Caco-2 (cell line): ENCODE measurements around the gene ESPN. TPM values are rescaled to one million over a fixed set of nuclear protein-coding genes. Genes with fewer than 3 reads are reported as not detected.
A peak's percentile ranks its signal among the peaks of the same experiment; 100 is the strongest.

Source experiments
- BruUV-seq: library from RNA; stranded (reverse); fragments of 400-500 nt; replicated peaks from 2 replicates; lab custom pipeline; 2021; lab: Mats Ljungman, UMichigan
- CTCF ChIA-PET: fragments of 300-600 bp; sonication (Branson Sonifier 250); formaldehyde crosslinking; loops from one replicate; lab custom pipeline; 2022; ENCODE audit warnings: antibody characterized with exemption; lab: Charles Lee
- POLR2A ChIA-PET: fragments of 300-600 bp; sonication (Branson Sonifier 250); formaldehyde crosslinking; loops from one replicate; lab custom pipeline; 2022; ENCODE audit warnings: antibody characterized with exemption; lab: Charles Lee
- DNase-seq, 2 experiments: peaks; one replicate each; pipeline versions ENCODE4 v3.0.0 to v3.0.0-alpha.2; 2020 to 2022
- H3K27me3 ChIP-seq: replicated peaks from 2 replicates; pipeline ENCODE4 v1.6.0; 2011; ENCODE audit warnings: low read length; ENCODE audit not compliant: control insufficient read depth, insufficient read depth
- H3K36me3 ChIP-seq: 2 replicates; pipeline ENCODE4 v1.5.1; 2011; ENCODE audit warnings: low read length; ENCODE audit not compliant: control insufficient read depth, insufficient read depth
- H3K4me1 ChIP-seq: fragments of 250-450 bp; sonication (Bioruptor Pico); 2 replicates; pipeline ENCODE4 v1.5.1; 2020; ENCODE audit warnings: mild to moderate bottlenecking
- H3K4me3 ChIP-seq: 2 replicates; pipeline ENCODE4 v1.5.1; 2011; ENCODE audit warnings: low read depth, mild to moderate bottlenecking, control low read depth, low read length
- H3K9me3 ChIP-seq: fragments of 250-450 bp; sonication (Bioruptor Pico); 2 replicates; pipeline ENCODE4 v1.5.1; 2020; ENCODE audit warnings: mild to moderate bottlenecking, moderate library complexity
- H3K27ac Mint-ChIP-seq: one replicate; pipeline ENCODE4 v1.8.0; 2022; ENCODE audit warnings: mixed read lengths; ENCODE audit not compliant: unreplicated experiment
- H3K27me3 Mint-ChIP-seq: one replicate; pipeline ENCODE4 v1.8.0; 2022; ENCODE audit warnings: mixed read lengths; ENCODE audit not compliant: insufficient read depth, unreplicated experiment
- H3K36me3 Mint-ChIP-seq: one replicate; pipeline ENCODE4 v1.8.0; 2022; ENCODE audit warnings: mild to moderate bottlenecking, mixed read lengths; ENCODE audit not compliant: insufficient read depth, unreplicated experiment
- H3K4me1 Mint-ChIP-seq: one replicate; pipeline ENCODE4 v1.8.0; 2022; ENCODE audit warnings: low read depth, mixed read lengths; ENCODE audit not compliant: unreplicated experiment
- H3K4me3 Mint-ChIP-seq: one replicate; pipeline ENCODE4 v1.8.0; 2022; ENCODE audit warnings: mild to moderate bottlenecking, moderate library complexity, mixed read lengths; ENCODE audit not compliant: unreplicated experiment
- H3K9me3 Mint-ChIP-seq: one replicate; pipeline ENCODE4 v1.8.0; 2022; ENCODE audit warnings: mixed read lengths; ENCODE audit not compliant: unreplicated experiment
- intact Hi-C: fragments of 100-400 bp; cut with micrococcal nuclease; formaldehyde crosslinking; loops from one replicate; pipeline ENCODE4 v1.10.0; 2022; ENCODE audit not compliant: unreplicated experiment
- total RNA-seq: library from RNA; stranded (reverse); gene quantifications from 2 replicates; pipeline ENCODE4 v1.2.3, GENCODE V29; 2022
- TF ChIP-seq, protein P1 (sequence below), 2 experiments: fragments of 200-600 bp in 1 of 2; IDR thresholded peaks; 1 replicate in 1 of 2; 2 replicates in 1 of 2; pipeline versions ENCODE4 v1.5.1 to v1.8.0; 2011 to 2022; ENCODE audit warnings: antibody characterized with exemption in 1 of 2, control low read depth in 1 of 2, inconsistent platforms in 1 of 2, low read depth in 1 of 2, low read length in 1 of 2, mild to moderate bottlenecking in 1 of 2, moderate library complexity in 1 of 2; ENCODE audit not compliant: insufficient read depth in 1 of 2, severe bottlenecking in 1 of 2, unreplicated experiment in 1 of 2

ESPN gene
- total RNA-seq, 1 experiment from 2014 or later: 16.3 TPM

DNA sequence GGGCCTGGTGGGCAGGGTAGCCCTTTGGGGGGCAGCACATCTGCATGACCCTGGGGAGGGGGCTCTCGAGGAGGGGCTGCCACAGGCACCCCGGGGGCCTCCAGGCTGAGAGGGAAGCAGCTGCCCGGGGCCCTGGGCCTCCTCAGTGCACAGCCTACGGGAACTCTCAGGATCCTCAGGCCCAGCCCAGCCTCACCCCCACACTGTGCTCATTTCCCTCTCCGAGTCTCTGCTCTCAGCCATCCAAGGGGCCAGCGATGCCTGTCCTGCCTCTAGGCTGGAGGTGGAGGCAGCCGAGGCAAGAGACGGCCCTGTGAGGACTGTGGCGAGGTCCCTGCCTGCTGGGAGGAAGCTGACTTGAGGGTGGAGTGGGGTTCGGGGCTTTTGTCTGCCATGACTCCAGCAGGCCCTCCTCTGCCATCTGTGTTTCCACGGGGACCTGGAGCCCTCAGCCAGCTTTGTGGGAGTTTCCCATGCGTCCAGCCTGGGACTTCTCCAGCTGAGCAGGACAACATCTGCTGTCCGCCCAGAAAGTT lies 74.1 kb downstream of the ESPN start:
- H3K27me3 Mint-ChIP-seq: no peaks in the 10 kb centered on the region
- no peak for DNase-seq
- ChIA-PET CTCF (interaction anchor here (1.6 kb wide), 1 partner anchor 25 kb away, joined by 4 read pairs; no protein-coding TSS in a partner anchor), POLR2A (no interaction called here)
- TF ChIP-seq, protein P1, sequence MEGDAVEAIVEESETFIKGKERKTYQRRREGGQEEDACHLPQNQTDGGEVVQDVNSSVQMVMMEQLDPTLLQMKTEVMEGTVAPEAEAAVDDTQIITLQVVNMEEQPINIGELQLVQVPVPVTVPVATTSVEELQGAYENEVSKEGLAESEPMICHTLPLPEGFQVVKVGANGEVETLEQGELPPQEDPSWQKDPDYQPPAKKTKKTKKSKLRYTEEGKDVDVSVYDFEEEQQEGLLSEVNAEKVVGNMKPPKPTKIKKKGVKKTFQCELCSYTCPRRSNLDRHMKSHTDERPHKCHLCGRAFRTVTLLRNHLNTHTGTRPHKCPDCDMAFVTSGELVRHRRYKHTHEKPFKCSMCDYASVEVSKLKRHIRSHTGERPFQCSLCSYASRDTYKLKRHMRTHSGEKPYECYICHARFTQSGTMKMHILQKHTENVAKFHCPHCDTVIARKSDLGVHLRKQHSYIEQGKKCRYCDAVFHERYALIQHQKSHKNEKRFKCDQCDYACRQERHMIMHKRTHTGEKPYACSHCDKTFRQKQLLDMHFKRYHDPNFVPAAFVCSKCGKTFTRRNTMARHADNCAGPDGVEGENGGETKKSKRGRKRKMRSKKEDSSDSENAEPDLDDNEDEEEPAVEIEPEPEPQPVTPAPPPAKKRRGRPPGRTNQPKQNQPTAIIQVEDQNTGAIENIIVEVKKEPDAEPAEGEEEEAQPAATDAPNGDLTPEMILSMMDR (IDR thresholded peaks at IDR 0.05; ENCODE audit: insufficient read depth in 1 of 2, low read depth in 1 of 2, low read length in 1 of 2, severe bottlenecking in 1 of 2, unreplicated experiment in 1 of 2): no peak
- no peak overlapping the region for H3K27ac Mint-ChIP-seq
- no peak overlapping the region for H3K4me3 ChIP-seq
- no peaks in the 10 kb centered on the region for H3K36me3 ChIP-seq
- H3K9me3 ChIP-seq: no peaks in the 10 kb centered on the region
- no peaks in the 10 kb centered on the region for H3K4me1 Mint-ChIP-seq
- H3K4me1 ChIP-seq: peaks cover 6% of the 10 kb centered on the region; the same call in 1 of the 2 replicates
- peak overlapping the region; percentile 51 for H3K4me3 Mint-ChIP-seq
- intact Hi-C loops: loop anchor here (10.0 kb wide), 1 partner anchor 106 kb away; the partner anchor contains the start of gene KLHL21
- no TSS peak for BruUV-seq
- H3K9me3 Mint-ChIP-seq: no peaks in the 10 kb centered on the region
- no peaks in the 10 kb centered on the region for H3K27me3 ChIP-seq
- H3K36me3 Mint-ChIP-seq: no peaks in the 10 kb centered on the region

DNA sequence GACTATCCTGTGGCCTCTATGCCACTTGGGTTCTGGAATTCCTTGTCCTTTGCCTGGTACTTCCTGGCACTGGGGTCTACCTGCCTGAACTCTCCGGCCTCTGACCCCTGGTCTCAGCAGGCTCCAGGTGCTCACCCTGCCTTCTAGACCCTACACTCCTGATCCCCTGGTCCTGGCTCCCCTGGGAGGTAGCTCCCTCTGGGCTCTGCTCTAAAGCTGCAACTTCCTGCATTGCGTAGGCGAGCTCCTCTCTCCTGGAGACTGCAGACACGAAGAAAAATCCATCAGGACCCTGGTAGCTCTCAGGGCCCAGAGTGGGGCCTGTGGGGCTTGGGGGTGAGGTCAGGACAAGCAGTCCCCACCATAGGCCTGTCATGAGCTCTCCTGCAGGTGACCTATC lies 74.7 kb downstream of the ESPN start:
- intact Hi-C loops: loop anchor here (10.0 kb wide), 1 partner anchor 106 kb away; the partner anchor contains the start of gene KLHL21
- ChIA-PET CTCF (interaction anchor here (1.6 kb wide), 1 partner anchor 24 kb away, joined by 4 read pairs; no protein-coding TSS in a partner anchor), POLR2A (no interaction called here)
- H3K4me1 ChIP-seq: peaks cover 6% of the 10 kb centered on the region; the same call in 1 of the 2 replicates
- DNase-seq: no peak
- H3K36me3 ChIP-seq: no peaks in the 10 kb centered on the region
- Mint-ChIP-seq H3K27ac (no peak overlapping the region), H3K4me1 (no peaks in the 10 kb centered on the region), H3K27me3 (no peaks in the 10 kb centered on the region), H3K4me3 (peak overlapping the region; percentile 51), H3K36me3 (no peaks in the 10 kb centered on the region), H3K9me3 (no peaks in the 10 kb centered on the region)
- no peaks in the 10 kb centered on the region for H3K27me3 ChIP-seq
- no peak overlapping the region for H3K4me3 ChIP-seq
- H3K9me3 ChIP-seq: no peaks in the 10 kb centered on the region
- TF ChIP-seq, protein P1 (IDR thresholded peaks at IDR 0.05; ENCODE audit: insufficient read depth in 1 of 2, low read depth in 1 of 2, low read length in 1 of 2, severe bottlenecking in 1 of 2, unreplicated experiment in 1 of 2): no peak
- no TSS peak for BruUV-seq

DNA sequence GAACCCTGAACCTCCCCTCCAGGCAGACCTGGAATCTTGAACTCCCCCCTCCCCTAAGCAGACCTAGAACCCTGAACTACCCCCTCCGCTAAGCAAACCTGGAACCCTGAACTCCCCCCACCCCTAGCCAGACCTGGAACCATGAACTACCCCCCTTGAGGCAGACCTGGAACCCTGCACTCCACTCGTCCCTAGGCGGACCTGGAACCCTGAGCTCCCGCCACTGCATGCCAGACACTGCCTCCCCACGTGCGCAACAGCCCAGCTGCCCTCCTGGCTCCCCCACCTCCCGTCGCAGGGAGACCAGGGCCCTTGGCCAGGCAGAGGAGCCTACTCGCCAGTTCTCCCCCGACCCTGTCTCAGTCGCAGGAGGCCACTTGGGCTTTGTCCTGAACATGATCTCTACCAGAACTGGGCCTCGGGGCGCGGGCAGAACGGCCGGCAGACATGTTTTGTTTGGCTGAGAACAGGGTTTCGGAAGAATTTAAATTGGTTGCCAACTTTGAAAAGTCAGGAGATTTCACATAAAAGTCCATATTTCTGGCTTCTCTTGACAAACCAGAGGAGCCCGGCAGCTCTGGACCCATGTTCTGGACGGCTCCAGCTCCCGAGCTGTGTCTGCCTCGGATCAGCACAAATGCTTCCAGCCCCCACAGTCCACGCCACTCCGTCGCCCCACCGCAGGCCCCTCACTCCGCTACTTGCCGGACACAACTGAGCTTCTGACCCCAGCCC lies 76.1 kb downstream of the ESPN start:
- no TSS peak for BruUV-seq
- Histone ChIP-seq H3K4me3 (no peak overlapping the region), H3K9me3 (no peaks in the 10 kb centered on the region), H3K27me3 (no peaks in the 10 kb centered on the region), H3K4me1 (peaks cover 6% of the 10 kb centered on the region; the same call in 1 of the 2 replicates), H3K36me3 (no peaks in the 10 kb centered on the region)
- intact Hi-C loops: no loop called here
- TF ChIP-seq, protein P1 (IDR thresholded peaks at IDR 0.05; ENCODE audit: insufficient read depth in 1 of 2, low read depth in 1 of 2, low read length in 1 of 2, severe bottlenecking in 1 of 2, unreplicated experiment in 1 of 2): no peak
- Mint-ChIP-seq H3K9me3 (no peaks in the 10 kb centered on the region), H3K4me1 (no peaks in the 10 kb centered on the region), H3K4me3 (no peak overlapping the region), H3K36me3 (no peaks in the 10 kb centered on the region), H3K27ac (no peak overlapping the region), H3K27me3 (no peaks in the 10 kb centered on the region)
- ChIA-PET POLR2A (no interaction called here), CTCF (interaction anchor here (0.6 kb wide), 2 partner anchors 98 to 113 kb away, joined by 6 to 14 read pairs; partner anchors contain the start of gene PHF13)
- DNase-seq: no peak
